AG09319 (cell line): Measurements from ENCODE around the gene OPRM1.
"Not testable (repeated sequence)": the region's sequence is repeated elsewhere in the genome, so short reads cannot be mapped to it uniquely, and the experiment has no call there.

Source experiments
- DNase-seq: peaks from one replicate; pipeline ENCODE4 v3.0.0-alpha.2; 2010; ENCODE audit warnings: low read depth; ENCODE audit errors: extremely low read depth
- CTCF ChIP-seq: IDR thresholded peaks from 2 replicates; pipeline ENCODE4 v1.5.1; 2011; ENCODE audit warnings: low read depth, mild to moderate bottlenecking, inconsistent platforms, low read length, moderate library complexity

The OPRM1 gene

GRCh38 chr6:154057098-154057497 is 18.1 kb downstream of the OPRM1 start:
- TF ChIP-seq CTCF = no peak
- DNase-seq = no peak

GRCh38 chr6:154058963-154059680 is 20.1 kb downstream of the OPRM1 start:
- no peak for DNase-seq
- no peak for TF ChIP-seq CTCF

GRCh38 chr6:154060076-154060475 is 21.0 kb downstream of the OPRM1 start:
- no peak for TF ChIP-seq CTCF

GRCh38 chr6:154070041-154070440 is 31.0 kb downstream of the OPRM1 start:
- DNase-seq = no peak
- no peak for TF ChIP-seq CTCF

More at GRCh38 chr6:154060076-154060475, 21.0 kb downstream of the OPRM1 start:
- DNase-seq = no peak

- DNase-seq = no peak
- TF ChIP-seq CTCF = no peak
Observed at GRCh38 chr6:154070657-154071056, 31.6 kb downstream of the OPRM1 start.

GRCh38 chr6:154071236-154071635 is 32.2 kb downstream of the OPRM1 start:
- no peak for TF ChIP-seq CTCF
- DNase-seq = no peak

- TF ChIP-seq CTCF = no peak
Observed at GRCh38 chr6:154071711-154072110, 32.7 kb downstream of the OPRM1 start.

GRCh38 chr6:154078596-154078995 is 39.6 kb downstream of the OPRM1 start:
- DNase-seq = not testable (repeated sequence)

More at GRCh38 chr6:154071711-154072110, 32.7 kb downstream of the OPRM1 start:
- no peak for DNase-seq
